Loucy (cell line): ENCODE results near the gene UBALD2.

Source experiments
- H2AFZ ChIP-seq: fragments of 200-600 bp; sonication (generic); 2 replicates; pipeline ENCODE4 v1.6.0; 2016; ENCODE audit warnings: antibody characterized with exemption, mild to moderate bottlenecking, low read length, moderate library complexity
- H3F3A ChIP-seq: fragments of 200-600 bp; 2 replicates; pipeline ENCODE4 v1.6.0; 2016; ENCODE audit warnings: antibody characterized with exemption, low read depth, mild to moderate bottlenecking
- H3K27me3 ChIP-seq: fragments of 200-600 bp; sonication (generic); 2 replicates; pipeline ENCODE4 v1.6.1; 2014; ENCODE audit warnings: low read length, mild to moderate bottlenecking; ENCODE audit not compliant: insufficient read depth, poor library complexity, severe bottlenecking
- H3K36me3 ChIP-seq: fragments of 200-600 bp; sonication (generic); 2 replicates; pipeline ENCODE4 v1.6.1; 2016; ENCODE audit warnings: low read length; ENCODE audit not compliant: insufficient read depth
- H3K4me1 ChIP-seq: fragments of 200-600 bp; sonication (generic); 2 replicates; pipeline ENCODE4 v1.5.1; 2014; ENCODE audit warnings: low read length, mild to moderate bottlenecking; ENCODE audit not compliant: insufficient read depth, poor library complexity, severe bottlenecking
- H3K4me2 ChIP-seq: fragments of 200-600 bp; sonication (generic); 2 replicates; pipeline ENCODE4 v1.6.0; 2014; ENCODE audit warnings: antibody characterized with exemption, low read length, low read depth, mild to moderate bottlenecking; ENCODE audit not compliant: poor library complexity, severe bottlenecking
- H3K4me3 ChIP-seq: fragments of 200-600 bp; sonication (generic); 2 replicates; pipeline ENCODE4 v1.5.1; 2014; ENCODE audit warnings: low read length, mild to moderate bottlenecking, mixed read lengths; ENCODE audit not compliant: poor library complexity, severe bottlenecking
- H3K79me2 ChIP-seq: fragments of 200-600 bp; sonication (generic); 2 replicates; pipeline ENCODE4 v1.6.1; 2014; ENCODE audit warnings: low read length; ENCODE audit not compliant: insufficient read depth
- H3K9ac ChIP-seq: fragments of 200-600 bp; sonication (generic); 2 replicates; pipeline ENCODE4 v1.6.0; 2014; ENCODE audit warnings: mild to moderate bottlenecking, low read depth, low read length, moderate library complexity; ENCODE audit not compliant: poor library complexity, severe bottlenecking
- H3K9me2 ChIP-seq: fragments of 200-600 bp; sonication (generic); replicated peaks from 2 replicates; pipeline ENCODE4 v1.6.1; 2016; ENCODE audit warnings: low read depth, low read length, mixed read lengths
- H3K9me3 ChIP-seq: fragments of 200-600 bp; sonication (generic); 2 replicates; pipeline ENCODE4 v1.6.1; 2014; ENCODE audit warnings: mild to moderate bottlenecking, antibody characterized with exemption, low read length, low read depth; ENCODE audit not compliant: insufficient read depth
- H4K20me1 ChIP-seq: fragments of 200-600 bp; sonication (generic); 2 replicates; pipeline ENCODE4 v1.6.0; 2014; ENCODE audit warnings: antibody characterized with exemption, low read length, mild to moderate bottlenecking; ENCODE audit not compliant: insufficient read depth, poor library complexity, severe bottlenecking
- EZH2phosphoT487 ChIP-seq: fragments of 200-600 bp; IDR thresholded peaks from 2 replicates; pipeline ENCODE4 v1.6.1; 2018; ENCODE audit warnings: antibody characterized with exemption, mild to moderate bottlenecking, moderate library complexity, borderline replicate concordance
- TF ChIP-seq, protein P1 (sequence below): fragments of 200-600 bp; sonication (generic); conservative IDR thresholded peaks from 2 replicates; pipeline ENCODE4 v1.5.1; 2014; ENCODE audit warnings: mild to moderate bottlenecking, antibody characterized with exemption, low read length

The UBALD2 gene

DNA sequence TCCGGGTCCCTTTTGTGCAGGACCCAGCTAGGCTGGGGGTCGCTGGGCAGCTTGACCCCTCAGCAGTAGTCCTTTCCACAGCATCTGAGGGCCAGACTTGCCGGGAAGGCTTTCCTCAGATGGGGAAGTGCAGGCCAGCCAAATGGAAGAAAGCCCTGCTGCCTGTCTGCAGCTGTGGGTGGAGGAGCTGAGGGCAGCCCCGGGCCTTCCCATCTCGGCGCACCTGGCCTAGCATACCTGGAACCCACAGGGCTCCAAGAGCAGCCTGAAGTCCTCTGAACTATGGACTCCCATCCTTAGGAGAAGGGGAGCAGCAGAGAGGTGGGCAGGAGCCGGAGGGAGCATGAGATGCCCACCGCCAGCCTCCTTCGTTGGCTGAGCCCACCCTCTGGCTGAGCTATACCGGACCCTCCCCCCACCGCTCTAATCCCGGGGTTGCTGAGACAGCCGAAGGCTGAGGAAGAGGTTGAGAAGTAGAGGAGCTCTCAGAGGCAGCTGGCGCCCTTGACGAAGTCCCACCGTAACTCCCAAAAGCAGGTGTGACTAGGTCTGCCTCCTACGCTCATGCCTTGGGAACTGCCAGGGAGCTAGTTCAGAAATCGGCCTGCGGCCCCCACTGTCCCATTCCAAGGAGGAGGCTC lies 13.2 kb downstream of the UBALD2 start:
- Histone ChIP-seq H3K4me3 (no peak overlapping the region), H3K36me3 (no peaks in the 10 kb centered on the region)
- no peak for TF ChIP-seq EZH2phosphoT487
- TF ChIP-seq, protein P1, sequence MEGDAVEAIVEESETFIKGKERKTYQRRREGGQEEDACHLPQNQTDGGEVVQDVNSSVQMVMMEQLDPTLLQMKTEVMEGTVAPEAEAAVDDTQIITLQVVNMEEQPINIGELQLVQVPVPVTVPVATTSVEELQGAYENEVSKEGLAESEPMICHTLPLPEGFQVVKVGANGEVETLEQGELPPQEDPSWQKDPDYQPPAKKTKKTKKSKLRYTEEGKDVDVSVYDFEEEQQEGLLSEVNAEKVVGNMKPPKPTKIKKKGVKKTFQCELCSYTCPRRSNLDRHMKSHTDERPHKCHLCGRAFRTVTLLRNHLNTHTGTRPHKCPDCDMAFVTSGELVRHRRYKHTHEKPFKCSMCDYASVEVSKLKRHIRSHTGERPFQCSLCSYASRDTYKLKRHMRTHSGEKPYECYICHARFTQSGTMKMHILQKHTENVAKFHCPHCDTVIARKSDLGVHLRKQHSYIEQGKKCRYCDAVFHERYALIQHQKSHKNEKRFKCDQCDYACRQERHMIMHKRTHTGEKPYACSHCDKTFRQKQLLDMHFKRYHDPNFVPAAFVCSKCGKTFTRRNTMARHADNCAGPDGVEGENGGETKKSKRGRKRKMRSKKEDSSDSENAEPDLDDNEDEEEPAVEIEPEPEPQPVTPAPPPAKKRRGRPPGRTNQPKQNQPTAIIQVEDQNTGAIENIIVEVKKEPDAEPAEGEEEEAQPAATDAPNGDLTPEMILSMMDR: no peak

DNA sequence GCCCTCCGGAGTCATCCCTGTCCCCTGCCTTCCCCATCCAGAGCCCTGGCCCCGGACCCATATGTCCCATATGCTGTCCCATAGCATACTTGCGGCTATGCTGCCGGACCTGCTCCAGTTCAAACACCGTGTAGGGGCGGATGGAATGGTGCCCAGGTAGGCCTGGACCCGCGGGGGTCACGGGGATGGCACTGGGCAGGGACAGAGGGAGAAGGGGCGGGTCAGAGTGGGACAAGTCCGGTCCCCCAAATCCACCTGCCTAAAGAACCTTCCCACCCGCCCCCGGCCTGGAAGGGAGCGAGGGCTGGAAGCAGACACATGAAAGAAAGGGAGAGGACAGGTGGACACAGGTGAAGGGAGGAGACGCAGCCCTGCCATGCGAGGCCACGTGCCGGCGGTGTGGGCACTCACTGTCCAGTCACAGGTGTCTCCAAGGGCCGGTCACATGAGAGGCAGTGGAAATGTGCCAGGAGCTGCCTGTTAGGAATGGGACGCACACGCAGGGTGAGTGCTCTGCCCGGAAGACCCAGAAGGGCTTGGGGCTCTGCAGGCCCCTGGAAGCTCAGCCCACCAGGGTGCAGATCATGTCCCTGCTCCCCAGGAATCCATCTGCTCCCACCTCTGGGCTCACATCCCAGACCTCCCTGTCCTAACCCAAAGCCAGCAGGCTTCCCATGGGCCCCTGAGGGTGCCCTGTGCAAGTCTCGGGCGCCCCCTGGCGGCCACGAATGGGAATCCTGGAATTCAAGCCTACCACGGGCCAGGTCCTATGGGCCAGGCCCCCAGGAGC lies 14.0 kb downstream of the UBALD2 start:
- Histone ChIP-seq H3K36me3 (no peaks in the 10 kb centered on the region), H3K27me3 (no peaks in the 10 kb centered on the region), H3K9me2 (no peaks in the 10 kb centered on the region), H3K9me3 (no peaks in the 10 kb centered on the region), H4K20me1 (no peaks in the 10 kb centered on the region), H3K79me2 (no peaks in the 10 kb centered on the region), H3K4me2 (no peak overlapping the region), H3F3A (no peaks in the 10 kb centered on the region), H3K4me1 (no peaks in the 10 kb centered on the region), H2AFZ (no peak overlapping the region), H3K9ac (no peak overlapping the region), H3K4me3 (no peak overlapping the region)
- TF ChIP-seq EZH2phosphoT487: no peak
- TF ChIP-seq, protein P1: peak; percentile 98

More for the DNA sequence above, 13.2 kb downstream of the UBALD2 start:
- Histone ChIP-seq H3K9me3 (no peaks in the 10 kb centered on the region), H3K9me2 (no peaks in the 10 kb centered on the region), H3K4me2 (no peak overlapping the region), H3K9ac (no peak overlapping the region), H3K4me1 (no peaks in the 10 kb centered on the region), H2AFZ (no peak overlapping the region), H3K79me2 (no peaks in the 10 kb centered on the region), H3F3A (no peaks in the 10 kb centered on the region), H4K20me1 (no peaks in the 10 kb centered on the region), H3K27me3 (no peaks in the 10 kb centered on the region)

DNA sequence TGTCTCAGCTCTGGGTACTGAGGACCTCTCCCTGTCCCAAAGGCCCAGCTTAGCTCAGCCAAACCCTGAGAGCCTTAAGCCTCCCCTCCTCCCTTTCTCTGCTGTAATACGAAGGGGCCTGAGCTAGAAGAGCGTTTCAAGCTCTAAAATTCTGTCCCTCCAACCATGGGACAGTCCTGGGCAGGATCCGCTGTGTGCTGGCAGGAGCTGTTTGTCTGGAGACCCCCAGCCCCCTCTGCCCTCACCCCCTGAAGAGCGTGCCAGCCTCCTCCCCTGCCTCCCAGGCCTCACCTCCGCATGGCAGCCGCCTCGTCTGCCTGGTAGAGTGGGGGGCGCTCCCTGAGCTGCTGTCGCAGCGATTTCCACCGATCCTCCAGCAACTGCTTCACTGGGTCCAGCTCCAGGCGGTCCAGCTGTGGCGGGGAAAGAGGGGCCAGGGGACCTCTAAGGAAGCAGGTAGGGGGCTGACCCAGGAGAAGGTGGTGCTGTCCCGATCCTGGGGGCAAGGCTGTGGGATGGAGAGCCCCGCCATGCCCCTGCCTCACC lies 14.7 kb downstream of the UBALD2 start:
- no peaks in the 10 kb centered on the region for H4K20me1 ChIP-seq
- H3K4me2 ChIP-seq: no peak overlapping the region
- H3K4me3 ChIP-seq: no peak overlapping the region
- no peak overlapping the region for H2AFZ ChIP-seq
- no peaks in the 10 kb centered on the region for H3K27me3 ChIP-seq
- TF ChIP-seq, protein P1: no peak; the same call in 1 of the 2 replicates
- no peak for TF ChIP-seq EZH2phosphoT487
- no peaks in the 10 kb centered on the region for H3F3A ChIP-seq
- no peak overlapping the region for H3K9ac ChIP-seq
- no peaks in the 10 kb centered on the region for H3K9me2 ChIP-seq
- H3K79me2 ChIP-seq: no peaks in the 10 kb centered on the region
- no peaks in the 10 kb centered on the region for H3K9me3 ChIP-seq
- no peaks in the 10 kb centered on the region for H3K4me1 ChIP-seq
- H3K36me3 ChIP-seq: no peaks in the 10 kb centered on the region
